Measurements from ENCODE around the gene FOXC1.

The FOXC1 gene

GRCh38 chr6:1612299-1612973 lies 2.7 kb downstream of the FOXC1 start:
- DNase-seq (ENCODE audit: low read depth in 2 of 2) = no peak

- no peak for DNase-seq (ENCODE audit: low read depth in 2 of 2)
These were observed 3.2 kb downstream of the FOXC1 start for GRCh38 chr6:1612974-1613306.

GRCh38 chr6:1613346-1613687 lies 3.6 kb downstream of the FOXC1 start:
- DNase-seq (ENCODE audit: low read depth in 2 of 2) = no peak

- DNase-seq (ENCODE audit: low read depth in 2 of 2) = no peak
These were observed 4.2 kb downstream of the FOXC1 start for GRCh38 chr6:1613688-1614447.

- no peak for DNase-seq (ENCODE audit: low read depth in 2 of 2)
These were observed 4.9 kb downstream of the FOXC1 start for GRCh38 chr6:1614448-1615150.

- DNase-seq (ENCODE audit: low read depth in 2 of 2) = no peak
These were observed 5.6 kb downstream of the FOXC1 start for GRCh38 chr6:1615151-1615852.

DNA sequence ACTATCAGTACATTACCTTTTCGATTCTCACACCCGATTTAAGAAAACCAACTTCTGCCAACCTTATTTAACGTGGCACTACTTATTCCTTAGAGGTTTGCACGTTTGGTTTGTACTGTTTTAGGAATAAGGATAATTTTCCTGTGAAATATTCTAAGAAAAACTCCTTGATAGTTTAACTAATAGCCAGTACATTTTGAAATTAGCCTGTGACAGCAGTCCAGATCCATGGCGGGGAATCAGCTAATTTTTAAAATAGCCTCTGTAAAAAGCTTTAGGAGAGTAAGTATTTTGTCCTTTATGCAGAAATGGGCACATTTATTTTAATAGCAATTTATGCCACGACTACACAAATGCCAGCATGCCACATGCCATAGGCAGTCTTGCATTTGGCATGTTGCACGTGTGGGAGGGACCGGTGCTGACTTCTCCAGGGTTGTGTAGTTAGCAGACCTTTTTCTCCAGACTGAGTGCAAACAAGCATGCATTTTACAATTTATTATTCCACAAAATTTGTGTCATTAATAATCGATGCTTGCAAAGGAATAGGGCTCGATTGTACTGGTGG lies 6.2 kb downstream of the FOXC1 start:
- no peak for DNase-seq (ENCODE audit: low read depth in 2 of 2)

DNA sequence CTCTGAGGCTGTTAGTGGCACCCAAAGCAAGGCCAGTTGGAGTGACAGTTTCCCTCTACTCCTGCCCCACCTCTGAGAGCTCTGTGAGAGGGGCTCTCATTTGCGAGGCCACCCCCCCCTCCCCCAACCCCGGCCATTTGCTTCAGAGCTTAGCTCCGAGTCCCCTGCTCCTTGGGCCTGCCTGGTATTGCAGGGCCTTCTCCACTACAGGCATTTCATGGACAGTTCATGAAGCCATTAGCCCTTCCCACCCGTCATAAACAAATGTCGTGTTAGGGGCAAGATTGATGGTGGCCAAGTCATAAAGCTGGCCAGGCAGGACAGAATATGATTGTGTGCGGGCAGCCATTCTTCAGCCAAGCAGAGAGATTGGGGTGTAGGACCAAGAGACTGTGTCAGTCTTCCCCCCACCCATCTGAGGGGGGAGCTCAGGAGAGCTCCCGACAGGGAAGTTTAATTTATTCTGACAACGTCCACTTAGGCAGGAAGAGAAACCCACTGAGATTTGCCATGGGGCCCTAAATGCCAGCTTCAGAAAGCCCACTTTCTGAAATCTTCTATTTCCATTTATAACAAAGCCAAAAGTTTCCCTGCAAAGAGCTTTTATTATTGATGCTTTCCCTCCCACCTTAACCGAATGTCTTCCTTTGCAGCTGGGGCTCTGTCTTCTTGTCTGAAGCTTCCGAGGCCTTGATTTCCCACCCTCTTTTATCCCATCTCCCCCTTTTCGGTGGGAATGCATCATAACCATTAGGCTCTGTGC lies 7.2 kb downstream of the FOXC1 start:
- DNase-seq (ENCODE audit: low read depth in 2 of 2) = no peak

- DNase-seq (ENCODE audit: low read depth in 2 of 2) = no peak
These were observed 8.0 kb downstream of the FOXC1 start for GRCh38 chr6:1617466-1618310.

DNA sequence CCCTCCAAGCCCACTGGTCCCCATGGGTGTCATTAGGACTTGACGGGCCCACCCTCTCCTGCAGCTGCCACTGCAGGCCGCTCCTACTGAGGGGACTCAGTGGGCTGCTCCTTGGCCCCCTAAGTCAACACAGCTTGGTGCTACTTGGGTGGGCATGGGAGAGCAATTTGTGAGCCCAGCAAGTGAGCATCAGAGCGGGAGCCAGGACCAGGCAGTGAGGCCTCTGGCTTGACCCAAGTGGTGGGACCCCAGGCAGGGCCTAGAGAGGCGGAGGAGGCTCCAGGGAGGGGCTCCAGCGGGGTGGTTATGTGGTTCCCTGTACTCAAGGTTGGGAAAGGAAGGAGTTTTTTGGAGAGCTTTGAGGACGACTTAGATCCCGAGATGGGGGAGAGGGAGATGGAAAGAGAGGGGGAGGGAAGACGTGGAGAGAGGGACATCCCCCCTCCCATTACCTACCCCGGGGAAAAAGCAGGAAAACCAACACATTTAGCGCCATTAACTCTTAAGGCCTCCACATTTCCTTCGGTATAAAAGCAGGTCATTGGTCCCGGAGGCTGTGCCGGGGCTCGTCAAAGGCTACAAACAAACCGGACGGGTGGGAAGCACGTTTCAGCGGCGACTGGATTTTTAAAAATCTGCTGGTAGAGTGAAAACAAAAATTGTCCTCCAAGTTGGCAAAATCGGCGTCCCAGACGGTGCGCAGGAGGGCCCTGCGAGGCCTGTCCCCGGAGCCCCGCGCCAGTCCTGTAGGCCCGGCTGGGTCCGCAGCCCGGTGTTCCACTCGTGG lies 8.8 kb downstream of the FOXC1 start:
- DNase-seq (ENCODE audit: low read depth in 2 of 2) = no peak

GRCh38 chr6:1619098-1619672 lies 9.5 kb downstream of the FOXC1 start:
- no peak for DNase-seq (ENCODE audit: low read depth in 2 of 2)

DNA sequence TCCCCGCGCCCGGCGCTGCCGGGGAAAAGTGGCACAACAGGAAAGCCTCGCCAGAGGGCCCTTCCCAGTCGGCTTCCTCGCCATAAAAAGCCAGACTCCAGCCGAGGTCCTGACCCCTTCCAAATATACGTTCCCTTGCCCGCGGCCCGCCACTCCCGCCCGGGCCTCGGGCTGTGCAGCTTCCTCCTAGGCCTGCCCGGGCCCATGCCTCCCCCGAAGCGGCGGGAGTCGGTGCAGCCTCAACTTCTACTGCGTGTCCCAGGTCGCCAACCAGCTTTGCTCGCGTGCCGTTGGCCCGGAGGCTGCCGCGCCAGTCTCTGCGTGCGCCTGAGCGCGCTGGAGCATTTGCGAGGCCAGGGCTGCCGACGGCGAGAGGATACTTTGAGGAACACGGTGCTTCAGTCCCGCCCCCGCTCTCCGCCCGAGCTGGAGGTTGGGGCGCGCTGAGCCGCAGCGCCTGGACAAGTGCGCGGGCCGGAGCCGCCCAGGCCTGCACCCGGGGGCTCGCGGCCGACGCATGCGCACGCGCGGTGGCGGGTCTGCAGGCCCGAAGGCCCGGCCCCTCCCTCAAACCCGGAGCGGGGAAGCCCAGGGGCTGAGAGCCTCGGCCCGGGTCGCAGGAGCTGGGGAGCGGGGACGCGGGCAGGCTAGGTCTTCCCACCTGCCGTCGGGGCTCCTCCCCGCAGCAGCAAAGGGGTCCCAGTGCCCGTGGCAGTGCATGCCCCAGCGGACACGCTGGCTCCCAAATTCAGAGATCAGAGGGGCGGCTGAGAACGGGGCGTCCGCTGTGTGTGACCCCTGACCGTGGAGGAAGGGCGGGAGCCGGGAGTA lies 10.2 kb downstream of the FOXC1 start:
- no peak for DNase-seq (ENCODE audit: low read depth in 2 of 2)

DNA sequence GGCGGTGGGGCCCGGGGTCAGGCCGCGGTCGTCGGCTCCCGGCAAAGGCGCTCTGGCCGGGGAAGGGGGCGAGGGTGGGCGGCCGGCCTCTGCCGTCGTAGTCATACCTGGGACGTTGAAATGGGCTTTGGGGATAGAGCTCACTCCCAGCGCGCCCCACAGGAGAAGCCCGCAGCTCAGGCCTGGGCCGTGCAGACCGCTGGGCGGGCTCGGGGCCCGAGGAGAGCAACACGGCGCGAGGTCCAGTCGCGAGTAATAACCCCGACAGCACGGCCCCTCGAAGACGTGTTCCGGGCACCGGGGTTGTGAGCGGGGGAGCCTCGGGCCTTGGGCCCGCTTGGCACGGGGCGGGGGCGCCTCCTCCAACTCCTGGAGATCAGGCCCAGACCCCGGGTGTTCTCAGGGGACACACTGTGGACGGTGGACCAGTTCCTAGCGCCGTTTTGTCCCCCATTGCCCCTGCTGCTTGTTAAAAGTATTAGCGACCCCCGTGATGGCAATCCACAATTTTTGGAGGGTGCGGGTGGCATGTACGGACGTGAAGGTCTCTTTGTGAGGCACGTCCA lies 10.9 kb downstream of the FOXC1 start:
- no peak for DNase-seq (ENCODE audit: low read depth in 2 of 2)

- DNase-seq (ENCODE audit: low read depth in 2 of 2) = no peak
These were observed 11.5 kb downstream of the FOXC1 start for GRCh38 chr6:1621070-1621701.

DNA sequence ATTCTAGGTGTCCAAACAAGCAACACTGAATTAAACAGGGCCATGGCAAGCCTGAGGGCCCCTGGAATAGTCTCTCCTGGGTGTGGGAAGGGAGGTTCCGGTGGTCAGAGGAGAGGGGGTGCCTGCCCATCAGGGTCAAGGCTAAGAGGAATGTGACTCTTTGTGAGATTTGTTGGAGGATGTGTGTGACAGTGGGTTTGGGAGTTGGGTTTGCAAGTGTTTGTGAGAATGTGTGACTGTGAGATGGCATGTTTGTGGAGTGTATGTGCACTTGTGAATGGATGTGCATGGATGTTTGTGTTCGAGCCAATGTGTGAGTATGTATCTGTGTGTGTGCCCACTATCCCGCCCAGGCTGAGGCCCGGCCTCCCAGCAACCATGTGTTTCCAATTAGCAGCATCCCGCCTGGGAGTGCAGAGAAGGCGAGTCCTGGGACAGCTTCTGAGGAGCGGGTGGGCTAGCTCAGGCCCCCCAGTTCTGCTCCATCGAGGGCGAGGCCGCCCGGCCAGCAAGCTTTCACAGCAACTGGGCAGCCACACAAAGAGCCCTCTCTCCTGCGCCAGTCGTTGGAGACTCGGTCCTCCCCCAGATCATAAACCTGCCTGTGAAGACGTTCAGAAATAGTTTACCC lies 12.6 kb downstream of the FOXC1 start:
- DNase-seq (ENCODE audit: low read depth in 2 of 2) = no peak

GRCh38 chr6:1622851-1623768 lies 13.4 kb downstream of the FOXC1 start:
- no peak for DNase-seq (ENCODE audit: low read depth in 2 of 2)

Measured in stimulated activated CD4-positive, alpha-beta T cell treated with anti-CD3 and anti-CD28 coated beads, Interleukin-1b, Interleukin-23, amount 100 ng/mL, for 1 hour (primary cell).